ENCODE results near the gene DGKI.

DGKI gene

GRCh38 chr7:137572056-137572784, 274.6 kb downstream of the DGKI start:
- in situ Hi-C loops (cut with MboI; ENCODE audit: low sequenced_read_pairs), result no loop called here

- in situ Hi-C loops (cut with MboI; ENCODE audit: low sequenced_read_pairs), result no loop called here
Observed at GRCh38 chr7:137564677-137565076, 282.1 kb downstream of the DGKI start.

GRCh38 chr7:137563981-137564380, 282.8 kb downstream of the DGKI start:
- in situ Hi-C loops (cut with MboI; ENCODE audit: low sequenced_read_pairs), result no loop called here

- in situ Hi-C loops (cut with MboI; ENCODE audit: low sequenced_read_pairs), result no loop called here
Observed at GRCh38 chr7:137547485-137547884, 299.3 kb downstream of the DGKI start.

GRCh38 chr7:137546671-137547070, 300.1 kb downstream of the DGKI start:
- in situ Hi-C loops (cut with MboI; ENCODE audit: low sequenced_read_pairs), result no loop called here

- in situ Hi-C loops (cut with MboI; ENCODE audit: low sequenced_read_pairs), result no loop called here
Observed at GRCh38 chr7:137546009-137546408, 300.8 kb downstream of the DGKI start.

GRCh38 chr7:137545059-137545716, 301.6 kb downstream of the DGKI start:
- in situ Hi-C loops (cut with MboI; ENCODE audit: low sequenced_read_pairs), result no loop called here

GRCh38 chr7:137544453-137545058, 302.2 kb downstream of the DGKI start:
- in situ Hi-C loops (cut with MboI; ENCODE audit: low sequenced_read_pairs), result no loop called here

- in situ Hi-C loops (cut with MboI; ENCODE audit: low sequenced_read_pairs), result no loop called here
Observed at GRCh38 chr7:137539111-137539715, 307.6 kb downstream of the DGKI start.

GRCh38 chr7:137538361-137538762, 308.4 kb downstream of the DGKI start:
- in situ Hi-C loops (cut with MboI; ENCODE audit: low sequenced_read_pairs), result no loop called here

- in situ Hi-C loops (cut with MboI; ENCODE audit: low sequenced_read_pairs), result no loop called here
Observed at GRCh38 chr7:137535579-137535978, 311.2 kb downstream of the DGKI start.

- in situ Hi-C loops (cut with MboI; ENCODE audit: low sequenced_read_pairs), result no loop called here
Observed at GRCh38 chr7:137531671-137532070, 315.1 kb downstream of the DGKI start.

GRCh38 chr7:137527634-137528033, 319.1 kb downstream of the DGKI start:
- in situ Hi-C loops (cut with MboI; ENCODE audit: low sequenced_read_pairs), result no loop called here

- in situ Hi-C loops (cut with MboI; ENCODE audit: low sequenced_read_pairs), result no loop called here
Observed at GRCh38 chr7:137523171-137523570, 323.6 kb downstream of the DGKI start.

GRCh38 chr7:137521451-137521850, 325.3 kb downstream of the DGKI start:
- in situ Hi-C loops (cut with MboI; ENCODE audit: low sequenced_read_pairs), result no loop called here

- in situ Hi-C loops (cut with MboI; ENCODE audit: low sequenced_read_pairs), result no loop called here
Observed at GRCh38 chr7:137519947-137520346, 326.8 kb downstream of the DGKI start.

GRCh38 chr7:137519181-137519691, 327.5 kb downstream of the DGKI start:
- in situ Hi-C loops (cut with MboI; ENCODE audit: low sequenced_read_pairs), result no loop called here

GRCh38 chr7:137513091-137513490, 333.7 kb downstream of the DGKI start:
- in situ Hi-C loops (cut with MboI; ENCODE audit: low sequenced_read_pairs), result no loop called here

- in situ Hi-C loops (cut with MboI; ENCODE audit: low sequenced_read_pairs), result no loop called here
Observed at GRCh38 chr7:137507096-137507495, 339.7 kb downstream of the DGKI start.

- in situ Hi-C loops (cut with MboI; ENCODE audit: low sequenced_read_pairs), result no loop called here
Observed at GRCh38 chr7:137506031-137506430, 340.7 kb downstream of the DGKI start.

GRCh38 chr7:137501562-137501961, 345.2 kb downstream of the DGKI start:
- in situ Hi-C loops (cut with MboI; ENCODE audit: low sequenced_read_pairs), result no loop called here

- in situ Hi-C loops (cut with MboI; ENCODE audit: low sequenced_read_pairs), result no loop called here
Observed at GRCh38 chr7:137492889-137493288, 353.9 kb downstream of the DGKI start.

Data from HL-60/S4 treated with phorbol 12-myristate 13-acetate at 8.2 ng/mL for 4 days and 3 days (cell line).